Hepatocyte (in vitro differentiated cells): ENCODE data around the gene ZNF423. TPM values are rescaled to one million over a fixed set of nuclear protein-coding genes. Genes with fewer than 3 reads are reported as not detected.

Experiments
- DNase-seq: peaks from one replicate; pipeline ENCODE4 v3.0.0-alpha.2; 2016; ENCODE audit warnings: low spot score
- H2AFZ ChIP-seq: fragments of 200-600 bp; sonication (generic); 2 replicates; pipeline ENCODE4 v1.6.0; 2016; ENCODE audit warnings: antibody characterized with exemption, mild to moderate bottlenecking
- H3K27ac ChIP-seq: fragments of 200-600 bp; sonication (generic); 2 replicates; pipeline ENCODE4 v1.5.1; 2016; ENCODE audit warnings: mild to moderate bottlenecking
- H3K27me3 ChIP-seq: fragments of 200-600 bp; sonication (generic); 2 replicates; pipeline ENCODE4 v1.6.1; 2016
- H3K36me3 ChIP-seq: fragments of 200-600 bp; sonication (generic); replicated peaks from 2 replicates; pipeline ENCODE4 v1.5.1; 2016; ENCODE audit warnings: low read depth; ENCODE audit not compliant: insufficient read depth
- H3K4me1 ChIP-seq: fragments of 200-600 bp; sonication (generic); 2 replicates; pipeline ENCODE4 v1.5.1; 2016; ENCODE audit warnings: mild to moderate bottlenecking, moderate library complexity; ENCODE audit not compliant: insufficient read depth
- H3K4me2 ChIP-seq: fragments of 200-600 bp; sonication (generic); 2 replicates; pipeline ENCODE4 v1.6.0; 2016
- H3K4me3 ChIP-seq: fragments of 200-600 bp; sonication (generic); 2 replicates; pipeline ENCODE4 v1.5.1; 2016; ENCODE audit warnings: mild to moderate bottlenecking
- H3K79me2 ChIP-seq: fragments of 200-600 bp; sonication (generic); 2 replicates; pipeline ENCODE4 v1.6.0; 2017; ENCODE audit warnings: mild to moderate bottlenecking
- H3K9me2 ChIP-seq: fragments of 200-600 bp; sonication (generic); replicated peaks from 2 replicates; pipeline ENCODE4 v1.6.0; 2017; ENCODE audit warnings: mild to moderate bottlenecking; ENCODE audit not compliant: insufficient read depth
- H3K9me3 ChIP-seq: fragments of 200-600 bp; sonication (generic); 2 replicates; pipeline ENCODE4 v1.5.1; 2016; ENCODE audit warnings: low read depth, mild to moderate bottlenecking
- H4K20me1 ChIP-seq: fragments of 200-600 bp; sonication (generic); 2 replicates; pipeline ENCODE4 v1.6.0; 2016; ENCODE audit warnings: mild to moderate bottlenecking; ENCODE audit not compliant: insufficient read depth, poor library complexity, severe bottlenecking
- EZH2 ChIP-seq: fragments of 200-600 bp; sonication (generic); IDR thresholded peaks from 2 replicates; pipeline ENCODE4 v1.6.1; 2016; ENCODE audit warnings: antibody characterized with exemption, mild to moderate bottlenecking, borderline replicate concordance
- EZH2phosphoT487 ChIP-seq: fragments of 200-600 bp; sonication (generic); IDR thresholded peaks from one replicate; pipeline ENCODE4 v1.6.1; 2018; ENCODE audit warnings: antibody characterized with exemption, mild to moderate bottlenecking, low read depth, moderate library complexity; ENCODE audit not compliant: unreplicated experiment, severe bottlenecking
- WGBS: methylation state at CpG from one replicate; pipeline ENCODE4 v1.1.6; 2016; ENCODE audit warnings: low lambda C conversion rate; ENCODE audit errors: missing lambda C conversion rate; 5-methylcytosine and 5-hydroxymethylcytosine counted together
- polyA plus RNA-seq: library from polyadenylated mRNA; unstranded; fragments of >200 nt; fragmentation: Nextera tagmentation; extraction: Ambion mirVana; gene quantifications from 2 replicates; pipeline ENCODE4 v1.2.1, GENCODE V29; 2016
- total RNA-seq: library from RNA; depleted of rRNA; stranded (reverse); fragments of >200 nt; gene quantifications from 2 replicates; pipeline ENCODE4 v1.2.3, GENCODE V29; 2014
- TF ChIP-seq, protein P1 (sequence below): fragments of 200-600 bp; sonication (generic); IDR thresholded peaks from 2 replicates; pipeline ENCODE4 v1.5.1; 2016; ENCODE audit warnings: antibody characterized with exemption, mild to moderate bottlenecking; ENCODE audit not compliant: poor library complexity

The ZNF423 gene
- total and polyA plus RNA-seq, 2 experiments from 2014 or later, result 9.6 to 11.8 TPM

DNA sequence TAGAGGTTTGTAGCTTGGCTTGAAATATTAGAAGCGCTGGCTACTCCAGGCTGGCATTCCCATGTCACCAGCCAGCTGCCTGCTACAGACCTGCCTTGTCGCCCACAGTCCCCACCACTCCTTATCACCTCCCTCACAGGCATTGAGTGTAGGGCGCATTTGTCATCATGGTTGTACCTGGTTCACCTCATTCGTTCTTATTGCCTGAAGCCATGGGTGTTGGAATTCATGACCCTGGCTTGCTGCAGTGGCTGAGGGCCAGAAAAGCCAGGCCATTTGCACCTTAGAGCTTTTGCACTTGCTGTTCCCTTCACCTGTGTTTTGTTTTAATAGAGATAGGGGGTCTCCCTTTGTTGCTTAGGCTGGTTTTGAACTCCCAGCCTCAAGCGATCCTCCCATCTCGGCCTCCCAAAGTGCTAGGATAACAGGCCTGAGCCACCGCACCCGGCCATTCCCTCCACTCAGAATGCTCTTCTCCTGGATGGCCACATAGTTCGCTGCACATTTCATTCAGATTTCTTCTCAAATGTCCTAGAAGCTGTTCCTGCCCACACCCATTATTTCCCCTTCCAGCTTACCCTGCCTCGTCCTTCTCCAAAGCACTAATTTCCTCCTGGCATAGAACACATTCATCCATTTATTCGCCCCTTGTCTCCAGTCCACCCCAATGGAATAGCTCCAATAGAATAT is 384.7 kb downstream of the ZNF423 start:
- no peak overlapping the region for H3K4me2 ChIP-seq

DNA sequence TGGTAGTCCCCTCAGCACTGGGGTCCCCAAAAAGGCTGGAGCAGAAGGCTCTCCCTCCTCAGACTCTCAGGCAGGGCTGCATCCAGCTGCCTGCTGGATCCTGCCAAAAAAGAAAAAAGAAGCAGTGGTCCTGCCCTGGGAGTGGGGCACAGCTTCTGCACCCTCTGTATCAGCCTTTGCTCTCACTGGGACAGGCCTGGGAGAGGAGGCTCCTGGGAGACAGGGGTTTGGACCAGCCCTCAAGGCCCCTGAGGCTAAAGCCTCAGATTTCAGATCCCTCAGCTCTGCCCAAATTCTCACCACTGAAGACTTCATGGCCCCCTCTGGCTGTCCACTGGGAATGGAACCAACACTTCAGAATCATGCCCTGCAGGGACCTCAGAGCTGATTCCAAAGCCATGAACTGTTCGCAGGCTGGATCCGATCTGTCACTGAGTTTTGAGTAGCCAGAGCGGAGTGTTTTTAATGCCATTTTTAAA is 385.4 kb downstream of the ZNF423 start:
- H3K4me1 ChIP-seq, result no peaks in the 10 kb centered on the region
- no peak overlapping the region for H3K4me3 ChIP-seq
- no peak overlapping the region for H3K4me2 ChIP-seq
- H3K79me2 ChIP-seq, result no peaks in the 10 kb centered on the region
- H4K20me1 ChIP-seq, result no peaks in the 10 kb centered on the region
- DNase-seq, result no peak
- H3K9me3 ChIP-seq, result no peaks in the 10 kb centered on the region
- no peak for TF ChIP-seq EZH2phosphoT487
- TF ChIP-seq, protein P1, sequence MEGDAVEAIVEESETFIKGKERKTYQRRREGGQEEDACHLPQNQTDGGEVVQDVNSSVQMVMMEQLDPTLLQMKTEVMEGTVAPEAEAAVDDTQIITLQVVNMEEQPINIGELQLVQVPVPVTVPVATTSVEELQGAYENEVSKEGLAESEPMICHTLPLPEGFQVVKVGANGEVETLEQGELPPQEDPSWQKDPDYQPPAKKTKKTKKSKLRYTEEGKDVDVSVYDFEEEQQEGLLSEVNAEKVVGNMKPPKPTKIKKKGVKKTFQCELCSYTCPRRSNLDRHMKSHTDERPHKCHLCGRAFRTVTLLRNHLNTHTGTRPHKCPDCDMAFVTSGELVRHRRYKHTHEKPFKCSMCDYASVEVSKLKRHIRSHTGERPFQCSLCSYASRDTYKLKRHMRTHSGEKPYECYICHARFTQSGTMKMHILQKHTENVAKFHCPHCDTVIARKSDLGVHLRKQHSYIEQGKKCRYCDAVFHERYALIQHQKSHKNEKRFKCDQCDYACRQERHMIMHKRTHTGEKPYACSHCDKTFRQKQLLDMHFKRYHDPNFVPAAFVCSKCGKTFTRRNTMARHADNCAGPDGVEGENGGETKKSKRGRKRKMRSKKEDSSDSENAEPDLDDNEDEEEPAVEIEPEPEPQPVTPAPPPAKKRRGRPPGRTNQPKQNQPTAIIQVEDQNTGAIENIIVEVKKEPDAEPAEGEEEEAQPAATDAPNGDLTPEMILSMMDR, result no peak
- no peak for TF ChIP-seq EZH2
- no peaks in the 10 kb centered on the region for H3K36me3 ChIP-seq
- peaks cover 10% of the 10 kb centered on the region for H3K27me3 ChIP-seq
- H2AFZ ChIP-seq, result no peak overlapping the region
- no peaks in the 10 kb centered on the region for H3K9me2 ChIP-seq
- 92% methylated on average over 3 of the region's 3 CpGs for WGBS
- H3K27ac ChIP-seq, result no peak overlapping the region

More for the DNA sequence above, 384.7 kb downstream of the ZNF423 start:
- Histone ChIP-seq H2AFZ (no peak overlapping the region), H3K9me2 (no peaks in the 10 kb centered on the region), H3K79me2 (no peaks in the 10 kb centered on the region), H3K27me3 (peaks cover 4% of the 10 kb centered on the region), H4K20me1 (no peaks in the 10 kb centered on the region), H3K36me3 (no peaks in the 10 kb centered on the region), H3K4me1 (no peaks in the 10 kb centered on the region), H3K27ac (no peak overlapping the region), H3K9me3 (no peaks in the 10 kb centered on the region), H3K4me3 (no peak overlapping the region)
- 90% methylated on average over 11 of the region's 11 CpGs for WGBS
- no peak for TF ChIP-seq EZH2
- no peak for TF ChIP-seq EZH2phosphoT487
- TF ChIP-seq, protein P1, result no peak
- DNase-seq, result no peak

DNA sequence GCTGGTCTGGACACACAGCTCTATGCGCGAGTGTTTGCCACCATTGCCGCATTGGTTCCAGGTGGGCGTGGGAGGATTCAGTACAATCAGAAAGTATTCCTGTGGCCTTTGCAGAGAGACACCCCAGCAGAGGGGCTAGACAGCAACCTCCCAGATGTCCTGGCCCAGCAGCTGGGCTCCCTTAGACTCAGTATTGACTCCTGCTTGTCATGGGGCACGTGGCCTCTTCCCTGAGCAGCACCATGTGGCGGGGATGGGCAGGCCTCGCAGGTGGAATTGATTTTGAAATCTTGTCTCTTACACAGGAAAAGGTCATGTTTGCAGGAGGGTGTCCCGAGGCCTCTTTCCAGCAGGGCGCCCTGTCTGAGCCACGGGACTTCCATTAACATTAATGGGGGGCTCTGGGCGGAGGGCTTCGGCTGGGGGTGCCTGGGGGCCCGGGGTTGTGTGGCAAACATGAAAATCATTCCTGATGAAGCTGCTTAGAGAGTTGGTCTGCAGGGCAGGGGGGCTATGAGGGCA is 385.9 kb downstream of the ZNF423 start:
- H3K4me2 ChIP-seq, result no peak overlapping the region
- no peaks in the 10 kb centered on the region for H3K79me2 ChIP-seq
- TF ChIP-seq, protein P1, result no peak
- TF ChIP-seq EZH2 (no peak), EZH2phosphoT487 (no peak)
- no peak overlapping the region for H2AFZ ChIP-seq
- H3K27ac ChIP-seq, result no peak overlapping the region
- no peak for DNase-seq
- 84% methylated on average over 11 of the region's 13 CpGs for WGBS
- H3K9me3 ChIP-seq, result no peaks in the 10 kb centered on the region
- H3K9me2 ChIP-seq, result no peaks in the 10 kb centered on the region
- no peak overlapping the region for H3K4me3 ChIP-seq
- peaks cover 15% of the 10 kb centered on the region for H3K27me3 ChIP-seq
- H4K20me1 ChIP-seq, result no peaks in the 10 kb centered on the region
- no peaks in the 10 kb centered on the region for H3K4me1 ChIP-seq
- no peaks in the 10 kb centered on the region for H3K36me3 ChIP-seq
